ENCODE data around the gene RAMACL.
"Not testable (repeated sequence)": the region's sequence is repeated elsewhere in the genome, so short reads cannot be mapped to it uniquely, and the experiment has no call there.

RAMACL gene

DNA sequence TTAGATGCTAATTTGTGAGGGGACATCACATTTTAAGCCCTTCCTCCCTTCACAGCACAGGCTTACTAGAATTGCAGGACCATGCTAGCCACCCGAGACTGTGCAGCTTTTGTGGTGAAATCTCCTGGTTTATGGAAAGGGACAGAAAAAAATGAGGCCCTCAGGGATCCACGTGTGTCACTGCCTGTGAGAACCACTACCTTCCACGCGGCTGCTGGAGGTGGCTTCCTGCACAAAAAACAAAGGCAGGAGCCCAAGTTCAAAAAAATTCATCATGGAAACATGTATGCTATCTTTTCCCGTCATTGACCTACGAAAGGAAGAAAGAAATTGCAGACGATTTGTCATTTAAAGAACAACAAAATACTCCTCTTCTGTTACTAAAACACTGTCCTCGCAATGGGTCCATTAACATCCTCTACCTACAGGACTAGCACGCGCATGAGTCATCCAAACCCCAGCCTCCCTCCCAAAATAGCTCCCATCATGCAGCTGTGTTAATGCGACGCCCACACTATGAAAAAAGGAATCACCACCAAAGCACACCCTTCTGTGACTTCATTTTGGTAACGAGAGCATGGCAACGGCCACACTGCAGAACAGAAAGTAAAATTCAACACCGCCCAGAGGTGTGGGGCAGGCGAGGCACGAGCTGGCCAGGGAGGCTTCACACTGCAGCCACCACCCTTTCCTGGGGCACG, 45.7 kb downstream of the RAMACL start:
- Histone ChIP-seq H3K4me3 (ENCODE audit: low read depth in 1 of 2, low read length in 1 of 2) (no peak overlapping the region), H3K27me3 (no peaks in the 10 kb centered on the region), H3K4me1 (ENCODE audit: control insufficient read depth in 1 of 2, insufficient read depth in 1 of 2, low read depth in 1 of 2, low read length in 1 of 2) (peaks cover 4 to 12% of the 10 kb centered on the region in 2 experiments), H3K36me3 (peaks cover 19% of the 10 kb centered on the region), H3K27ac (no peak overlapping the region), H3K9me3 (no peaks in the 10 kb centered on the region)
- TF ChIP-seq CTCF (IDR thresholded peaks at IDR 0.05) = no peak

DNA sequence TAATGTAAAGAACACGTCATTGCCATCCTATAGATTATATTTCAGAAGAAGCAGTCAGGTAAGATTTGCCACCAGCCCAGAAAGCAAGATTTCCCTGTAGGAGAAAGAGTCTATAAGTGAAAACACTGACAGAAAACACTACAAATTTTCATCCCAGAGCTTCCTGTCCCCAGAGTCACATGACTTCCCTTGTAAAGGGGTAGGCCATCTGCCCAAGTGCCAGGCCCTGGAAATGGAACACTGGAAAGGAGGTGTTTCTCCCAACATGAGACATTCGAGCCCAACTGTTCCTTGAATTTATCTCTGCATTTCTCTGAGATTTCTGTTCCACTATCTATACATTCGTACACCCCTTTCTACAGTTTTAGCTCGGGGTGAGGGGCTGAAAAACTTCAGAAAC, 46.9 kb downstream of the RAMACL start:
- Histone ChIP-seq H3K36me3 (peaks cover 25% of the 10 kb centered on the region), H3K4me1 (ENCODE audit: control insufficient read depth in 1 of 2, insufficient read depth in 1 of 2, low read depth in 1 of 2, low read length in 1 of 2) (peaks cover 4 to 12% of the 10 kb centered on the region in 2 experiments), H3K27ac (no peak overlapping the region), H3K4me3 (ENCODE audit: low read depth in 1 of 2, low read length in 1 of 2) (no peak overlapping the region), H3K9me3 (no peaks in the 10 kb centered on the region), H3K27me3 (no peaks in the 10 kb centered on the region)
- TF ChIP-seq CTCF (IDR thresholded peaks at IDR 0.05) = no peak

DNA sequence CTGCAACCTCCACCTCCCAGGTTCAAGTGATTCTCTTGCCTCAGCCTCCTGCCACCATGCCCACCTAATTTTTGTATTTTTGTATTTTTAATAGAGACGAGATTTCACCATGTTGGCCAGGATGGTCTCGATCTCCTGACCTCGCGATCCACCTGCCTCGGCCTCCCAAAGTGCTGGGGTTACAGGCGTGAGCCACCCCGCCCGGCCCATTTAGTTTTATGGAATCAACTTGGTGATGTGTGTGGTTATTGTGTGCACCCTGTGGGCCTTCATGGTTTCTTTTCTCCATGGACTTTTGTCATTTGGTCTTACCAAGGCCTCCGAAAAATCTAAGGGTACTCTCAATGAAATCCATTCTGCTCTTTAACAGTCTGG, 47.5 kb downstream of the RAMACL start:
- not testable (repeated sequence) for H3K27me3 ChIP-seq; H3K4me3 ChIP-seq (ENCODE audit: low read depth in 1 of 2, low read length in 1 of 2); H3K27ac ChIP-seq; H3K9me3 ChIP-seq
- Histone ChIP-seq H3K4me1 (ENCODE audit: control insufficient read depth in 1 of 2, insufficient read depth in 1 of 2, low read depth in 1 of 2, low read length in 1 of 2) (peaks cover 4 to 12% of the 10 kb centered on the region in 2 experiments), H3K36me3 (peaks cover 25% of the 10 kb centered on the region)

DNA sequence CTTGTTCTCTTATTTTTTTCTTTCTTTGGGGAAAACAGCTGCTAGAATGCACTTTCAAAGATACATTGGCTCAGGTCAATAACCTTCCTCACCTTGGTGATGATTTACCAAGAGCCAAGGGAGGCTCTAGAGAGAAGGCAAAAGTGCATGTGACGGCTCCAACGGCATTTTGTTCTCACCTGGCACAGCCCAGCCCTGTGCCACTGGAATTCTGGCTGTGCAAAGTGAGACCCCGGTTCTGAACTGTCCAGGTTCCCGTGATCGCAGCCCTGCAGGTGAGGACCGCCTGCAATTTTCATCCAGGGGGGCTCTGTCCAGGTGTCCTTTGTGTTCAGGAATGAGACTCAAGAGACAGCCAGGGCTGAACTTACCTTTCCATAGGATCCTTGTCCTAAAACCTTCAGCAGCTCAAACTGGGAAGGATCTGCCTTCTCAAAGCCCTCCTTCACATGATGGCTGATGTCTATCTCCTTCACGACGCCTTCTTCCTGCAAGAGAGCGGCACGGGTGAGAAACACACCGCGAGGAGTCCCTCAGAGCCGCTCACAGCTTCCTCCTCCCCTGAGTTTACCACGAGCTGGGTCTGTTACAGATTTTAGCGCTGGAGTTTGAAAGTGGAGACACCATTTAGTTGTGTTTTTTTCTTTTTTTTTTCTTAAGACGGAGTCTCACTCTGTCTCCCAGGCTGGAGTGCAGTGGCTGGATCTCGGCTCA, 48.0 kb downstream of the RAMACL start:
- Histone ChIP-seq H3K27me3 (no peaks in the 10 kb centered on the region), H3K9me3 (no peaks in the 10 kb centered on the region), H3K27ac (no peak overlapping the region), H3K4me1 (ENCODE audit: control insufficient read depth in 1 of 2, insufficient read depth in 1 of 2, low read depth in 1 of 2, low read length in 1 of 2) (peaks cover 4 to 12% of the 10 kb centered on the region in 2 experiments), H3K4me3 (ENCODE audit: low read depth in 1 of 2, low read length in 1 of 2) (no peak overlapping the region), H3K36me3 (peaks cover 28% of the 10 kb centered on the region)
- no peak for TF ChIP-seq CTCF (IDR thresholded peaks at IDR 0.05)

- no peak for TF ChIP-seq CTCF (IDR thresholded peaks at IDR 0.05)
- Histone ChIP-seq H3K27ac (no peak overlapping the region), H3K4me1 (ENCODE audit: control insufficient read depth in 1 of 2, insufficient read depth in 1 of 2, low read depth in 1 of 2, low read length in 1 of 2) (peaks cover 4 to 12% of the 10 kb centered on the region in 2 experiments), H3K27me3 (no peaks in the 10 kb centered on the region), H3K4me3 (ENCODE audit: low read depth in 1 of 2, low read length in 1 of 2) (no peak overlapping the region), H3K9me3 (no peaks in the 10 kb centered on the region), H3K36me3 (peaks cover 59% of the 10 kb centered on the region)
These were observed 51.6 kb downstream of the RAMACL start for GRCh38 chr6:166534658-166535406.

Measured in neutrophil (primary cell).